Hepatocyte (in vitro differentiated cells): ENCODE data around the gene ZMYND12. TPM values are rescaled to one million over a fixed set of nuclear protein-coding genes. Genes with fewer than 3 reads are reported as not detected.
"Not testable (repeated sequence)": the region's sequence is repeated elsewhere in the genome, so short reads cannot be mapped to it uniquely, and the experiment has no call there.

ENCODE experiments used
- DNase-seq: peaks from one replicate; pipeline ENCODE4 v3.0.0-alpha.2; 2016; ENCODE audit warnings: low spot score
- H2AFZ ChIP-seq: fragments of 200-600 bp; sonication (generic); 2 replicates; pipeline ENCODE4 v1.6.0; 2016; ENCODE audit warnings: antibody characterized with exemption, mild to moderate bottlenecking
- H3K27ac ChIP-seq: fragments of 200-600 bp; sonication (generic); 2 replicates; pipeline ENCODE4 v1.5.1; 2016; ENCODE audit warnings: mild to moderate bottlenecking
- H3K27me3 ChIP-seq: fragments of 200-600 bp; sonication (generic); 2 replicates; pipeline ENCODE4 v1.6.1; 2016
- H3K36me3 ChIP-seq: fragments of 200-600 bp; sonication (generic); replicated peaks from 2 replicates; pipeline ENCODE4 v1.5.1; 2016; ENCODE audit warnings: low read depth; ENCODE audit not compliant: insufficient read depth
- H3K4me1 ChIP-seq: fragments of 200-600 bp; sonication (generic); 2 replicates; pipeline ENCODE4 v1.5.1; 2016; ENCODE audit warnings: mild to moderate bottlenecking, moderate library complexity; ENCODE audit not compliant: insufficient read depth
- H3K4me2 ChIP-seq: fragments of 200-600 bp; sonication (generic); 2 replicates; pipeline ENCODE4 v1.6.0; 2016
- H3K4me3 ChIP-seq: fragments of 200-600 bp; sonication (generic); 2 replicates; pipeline ENCODE4 v1.5.1; 2016; ENCODE audit warnings: mild to moderate bottlenecking
- H3K79me2 ChIP-seq: fragments of 200-600 bp; sonication (generic); 2 replicates; pipeline ENCODE4 v1.6.0; 2017; ENCODE audit warnings: mild to moderate bottlenecking
- H3K9me2 ChIP-seq: fragments of 200-600 bp; sonication (generic); replicated peaks from 2 replicates; pipeline ENCODE4 v1.6.0; 2017; ENCODE audit warnings: mild to moderate bottlenecking; ENCODE audit not compliant: insufficient read depth
- H3K9me3 ChIP-seq: fragments of 200-600 bp; sonication (generic); 2 replicates; pipeline ENCODE4 v1.5.1; 2016; ENCODE audit warnings: low read depth, mild to moderate bottlenecking
- H4K20me1 ChIP-seq: fragments of 200-600 bp; sonication (generic); 2 replicates; pipeline ENCODE4 v1.6.0; 2016; ENCODE audit warnings: mild to moderate bottlenecking; ENCODE audit not compliant: insufficient read depth, poor library complexity, severe bottlenecking
- CTCF ChIP-seq: fragments of 200-600 bp; sonication (generic); IDR thresholded peaks from 2 replicates; pipeline ENCODE4 v1.5.1; 2016; ENCODE audit warnings: antibody characterized with exemption, mild to moderate bottlenecking; ENCODE audit not compliant: poor library complexity
- EZH2 ChIP-seq: fragments of 200-600 bp; sonication (generic); IDR thresholded peaks from 2 replicates; pipeline ENCODE4 v1.6.1; 2016; ENCODE audit warnings: antibody characterized with exemption, mild to moderate bottlenecking, borderline replicate concordance
- EZH2phosphoT487 ChIP-seq: fragments of 200-600 bp; sonication (generic); IDR thresholded peaks from one replicate; pipeline ENCODE4 v1.6.1; 2018; ENCODE audit warnings: antibody characterized with exemption, mild to moderate bottlenecking, low read depth, moderate library complexity; ENCODE audit not compliant: unreplicated experiment, severe bottlenecking
- WGBS: methylation state at CpG from one replicate; pipeline ENCODE4 v1.1.6; 2016; ENCODE audit warnings: low lambda C conversion rate; ENCODE audit errors: missing lambda C conversion rate; 5-methylcytosine and 5-hydroxymethylcytosine counted together
- polyA plus RNA-seq: library from polyadenylated mRNA; unstranded; fragments of >200 nt; fragmentation: Nextera tagmentation; extraction: Ambion mirVana; gene quantifications from 2 replicates; pipeline ENCODE4 v1.2.1, GENCODE V29; 2016
- total RNA-seq: library from RNA; depleted of rRNA; stranded (reverse); fragments of >200 nt; gene quantifications from 2 replicates; pipeline ENCODE4 v1.2.3, GENCODE V29; 2014

Gene ZMYND12
- total and polyA plus RNA-seq, 2 experiments from 2014 or later, result 0.57 to 0.87 TPM

- no peaks in the 10 kb centered on the region for H3K27me3 ChIP-seq
- no peaks in the 10 kb centered on the region for H3K9me3 ChIP-seq
- no peaks in the 10 kb centered on the region for H4K20me1 ChIP-seq
- no peak overlapping the region for H3K4me2 ChIP-seq
- no peak overlapping the region for H3K4me3 ChIP-seq
- DNase-seq, result no peak
- no peak for TF ChIP-seq CTCF
- TF ChIP-seq EZH2, result no peak
- no peak for TF ChIP-seq EZH2phosphoT487
- H3K4me1 ChIP-seq, result no peaks in the 10 kb centered on the region
- H3K79me2 ChIP-seq, result no peaks in the 10 kb centered on the region
- 79% methylated on average over 4 of the region's 4 CpGs for WGBS
- no peak overlapping the region for H3K27ac ChIP-seq
- no peaks in the 10 kb centered on the region for H3K9me2 ChIP-seq
- H2AFZ ChIP-seq, result no peak overlapping the region
- H3K36me3 ChIP-seq, result no peaks in the 10 kb centered on the region
Measured at GRCh38 chr1:42479621-42480020, 23.8 kb upstream of the ZMYND12 start.

- 95% methylated on average over 3 of the region's 3 CpGs for WGBS
- Histone ChIP-seq H3K36me3 (no peaks in the 10 kb centered on the region), H2AFZ (no peak overlapping the region), H3K4me2 (no peak overlapping the region), H3K4me1 (no peaks in the 10 kb centered on the region), H4K20me1 (no peaks in the 10 kb centered on the region), H3K79me2 (no peaks in the 10 kb centered on the region), H3K4me3 (no peak overlapping the region), H3K27me3 (no peaks in the 10 kb centered on the region), H3K9me2 (no peaks in the 10 kb centered on the region), H3K27ac (no peak overlapping the region), H3K9me3 (no peaks in the 10 kb centered on the region)
- TF ChIP-seq CTCF (no peak), EZH2 (no peak), EZH2phosphoT487 (no peak)
- no peak for DNase-seq
Measured at GRCh38 chr1:42477775-42478174, 22.0 kb upstream of the ZMYND12 start.

- H2AFZ ChIP-seq, H3K9me2 ChIP-seq, H3K4me1 ChIP-seq, H3K9me3 ChIP-seq, H3K4me3 ChIP-seq, H3K79me2 ChIP-seq, H3K4me2 ChIP-seq, H3K27me3 ChIP-seq, DNase-seq, H3K27ac ChIP-seq, H4K20me1 ChIP-seq, H3K36me3 ChIP-seq: not testable (repeated sequence)
- WGBS, result 89% methylated on average over 4 of the region's 4 CpGs
Measured at GRCh38 chr1:42477354-42477753, 21.5 kb upstream of the ZMYND12 start.

- 97% methylated on average over 4 of the region's 4 CpGs for WGBS
- no peak overlapping the region for H2AFZ ChIP-seq
- H3K27ac ChIP-seq, result no peak overlapping the region
- no peak overlapping the region for H3K4me3 ChIP-seq
- no peaks in the 10 kb centered on the region for H3K4me1 ChIP-seq
- H3K36me3 ChIP-seq, result no peaks in the 10 kb centered on the region
- no peaks in the 10 kb centered on the region for H3K9me2 ChIP-seq
- TF ChIP-seq EZH2 (no peak), CTCF (no peak), EZH2phosphoT487 (no peak)
- H3K27me3 ChIP-seq, result no peaks in the 10 kb centered on the region
- H3K4me2 ChIP-seq, result no peak overlapping the region
- no peaks in the 10 kb centered on the region for H3K9me3 ChIP-seq
- no peaks in the 10 kb centered on the region for H3K79me2 ChIP-seq
- DNase-seq, result no peak
- no peaks in the 10 kb centered on the region for H4K20me1 ChIP-seq
Measured at GRCh38 chr1:42476605-42477004, 20.8 kb upstream of the ZMYND12 start.
